ENCODE data around the gene THRAP3. TPM values are rescaled to one million over a fixed set of nuclear protein-coding genes. Genes with fewer than 3 reads are reported as not detected.
"Not testable (repeated sequence)": the region's sequence is repeated elsewhere in the genome, so short reads cannot be mapped to it uniquely, and the experiment has no call there.

THRAP3 gene
- 34.8 TPM for total RNA-seq

GRCh38 chr1:36223996-36224536 lies at the start of gene THRAP3:
Gene THRAP3 (plus strand): TSS chr1:36224443. CDS start chr1:36282564, 58,121 bp downstream.
- ATAC-seq = peak; percentile 93
- DNase-seq (ENCODE audit: low spot score) = peak; percentile 100

GRCh38 chr1:36174713-36175112 lies 49.5 kb upstream of the THRAP3 start:
- ATAC-seq (no peak), DNase-seq (ENCODE audit: low spot score) (no peak)

- no peak for DNase-seq (ENCODE audit: low spot score)
- ATAC-seq = no peak
Measured at GRCh38 chr1:36175137-36176095, 48.8 kb upstream of the THRAP3 start.

GRCh38 chr1:36176106-36176949 lies 47.9 kb upstream of the THRAP3 start:
- no peak for ATAC-seq
- DNase-seq (ENCODE audit: low spot score) = no peak

- DNase-seq (ENCODE audit: low spot score) (no peak), ATAC-seq (peak; percentile 3)
Measured at GRCh38 chr1:36177589-36178431, 46.4 kb upstream of the THRAP3 start.

GRCh38 chr1:36178471-36179219 lies 45.6 kb upstream of the THRAP3 start:
- DNase-seq (ENCODE audit: low spot score) (peak; percentile 86), ATAC-seq (peak; percentile 96)

- DNase-seq (ENCODE audit: low spot score) (no peak), ATAC-seq (peak; percentile 11)
Measured at GRCh38 chr1:36179220-36179600, 45.0 kb upstream of the THRAP3 start.

- ATAC-seq (no peak), DNase-seq (ENCODE audit: low spot score) (no peak)
Measured at GRCh38 chr1:36182734-36183133, 41.5 kb upstream of the THRAP3 start.

- ATAC-seq = no peak
- no peak for DNase-seq (ENCODE audit: low spot score)
Measured at GRCh38 chr1:36183309-36183856, 40.9 kb upstream of the THRAP3 start.

- ATAC-seq (peak; percentile 99), DNase-seq (ENCODE audit: low spot score) (peak; percentile 84)
Measured at GRCh38 chr1:36187800-36188593, 36.2 kb upstream of the THRAP3 start.

- ATAC-seq; DNase-seq (ENCODE audit: low spot score): not testable (repeated sequence)
Measured at GRCh38 chr1:36196805-36197204, 27.4 kb upstream of the THRAP3 start.

- DNase-seq (ENCODE audit: low spot score) = no peak
- ATAC-seq = peak; percentile 55
Measured at GRCh38 chr1:36198641-36199040, 25.6 kb upstream of the THRAP3 start.

- ATAC-seq = peak; percentile 34
- no peak for DNase-seq (ENCODE audit: low spot score)
Measured at GRCh38 chr1:36199934-36200741, 24.1 kb upstream of the THRAP3 start.

GRCh38 chr1:36203027-36203553 lies 21.2 kb upstream of the THRAP3 start:
- ATAC-seq = no peak
- no peak for DNase-seq (ENCODE audit: low spot score)

GRCh38 chr1:36203554-36204346 lies 20.5 kb upstream of the THRAP3 start:
- peak; percentile 70 for DNase-seq (ENCODE audit: low spot score)
- ATAC-seq = peak; percentile 63

- ATAC-seq (no peak), DNase-seq (ENCODE audit: low spot score) (no peak)
Measured at GRCh38 chr1:36204347-36204909, 19.8 kb upstream of the THRAP3 start.

All from left lobe of liver (tissue), 2 donors.